Liver (tissue), 3 donors: ENCODE measurements around the gene SDF2.

Source experiments
- CTCF ChIP-seq: fragments of 150-350 bp; IDR thresholded peaks from 2 replicates; pipeline ENCODE4 v1.5.1; 2017; ENCODE audit warnings: improper control_type of control experiment, low read depth, low read length; ENCODE audit not compliant: missing input control
- MAX ChIP-seq: IDR thresholded peaks from 2 replicates; pipeline ENCODE4 v1.6.1; 2016; ENCODE audit warnings: antibody characterized with exemption
- REST ChIP-seq: IDR thresholded peaks from 2 replicates; pipeline ENCODE4 v1.6.1; 2016; ENCODE audit warnings: antibody characterized with exemption, mild to moderate bottlenecking
- RXRA ChIP-seq, 2 donors: IDR thresholded peaks; 2 replicates each; pipeline ENCODE4 v1.6.1; 2017 to 2018; ENCODE audit warnings: antibody characterized with exemption in 2 of 2, mild to moderate bottlenecking in 1 of 2
- donor health status: healthy.
- donor health status: healthy.

GRCh38 chr17:28693869-28694268 lies 32.2 kb upstream of the SDF2 start:
- TF ChIP-seq CTCF: no peak
- no peak for TF ChIP-seq MAX
- TF ChIP-seq REST: no peak
- TF ChIP-seq RXRA (IDR thresholded peaks at IDR 0.05): no peak
